Esophagus mucosa (tissue), 1 donor: ENCODE data around the gene GARIN5A. TPM values are rescaled to one million over a fixed set of nuclear protein-coding genes. Genes with fewer than 3 reads are reported as not detected.

Experiments
- ATAC-seq: fragments of 200-7000 bp; cut with Tn5 transposase; one replicate; pipeline ENCODE4 v1.9.1; 2020
- total RNA-seq: library from RNA; stranded (reverse); gene quantifications from one replicate; pipeline ENCODE4 v1.2.4, GENCODE V29; 2023
- donor health status: DM: yes; HTN: yes; CAD: no.

GARIN5A gene
- total RNA-seq, 1 donor from 2014 or later = 1.1 TPM

GRCh38 chr19:50432221-50433028, 44.2 kb downstream of the GARIN5A start, which contains the start of gene MYBPC2:
Gene MYBPC2, plus strand, starts transcription at chr19:50432892. Its CDS starts 62 bp downstream, at chr19:50432954.
- no peak for ATAC-seq

GRCh38 chr19:50431343-50432220, 45.1 kb downstream of the GARIN5A start:
- ATAC-seq = peak; percentile 82

GRCh38 chr19:50430888-50431342, 45.7 kb downstream of the GARIN5A start:
- no peak for ATAC-seq

GRCh38 chr19:50428772-50429463, 47.7 kb downstream of the GARIN5A start:
- no peak for ATAC-seq

- ATAC-seq = peak; percentile 50
Measured at GRCh38 chr19:50427997-50428425, 48.6 kb downstream of the GARIN5A start.

- ATAC-seq = no peak
Measured at GRCh38 chr19:50427318-50427925, 49.2 kb downstream of the GARIN5A start.

- no peak for ATAC-seq
Measured at GRCh38 chr19:50425581-50425980, 51.1 kb downstream of the GARIN5A start.

- no peak for ATAC-seq
Measured at GRCh38 chr19:50423279-50424113, 53.2 kb downstream of the GARIN5A start.

- ATAC-seq = peak; percentile 9
Measured at GRCh38 chr19:50422397-50423278, 54.0 kb downstream of the GARIN5A start.

GRCh38 chr19:50420808-50421207, 55.8 kb downstream of the GARIN5A start:
- ATAC-seq = no peak

GRCh38 chr19:50420127-50420526, 56.5 kb downstream of the GARIN5A start:
- no peak for ATAC-seq

- ATAC-seq = no peak
Measured at GRCh38 chr19:50419580-50420035, 57.0 kb downstream of the GARIN5A start.

GRCh38 chr19:50419022-50419579, 57.5 kb downstream of the GARIN5A start:
- no peak for ATAC-seq

GRCh38 chr19:50418176-50419021, 58.2 kb downstream of the GARIN5A start, which contains the start of gene SPIB:
Gene SPIB, plus strand, starts transcription at chr19:50418938. Its CDS starts 25 bp downstream, at chr19:50418963.
- ATAC-seq = no peak

GRCh38 chr19:50417111-50418081, 59.3 kb downstream of the GARIN5A start:
- no peak for ATAC-seq
